Right lobe of liver (tissue), 4 donors: Measurements from ENCODE around the gene NCCRP1.

Source experiments
- POLR2A ChIP-seq: fragments of 450-650 bp; IDR thresholded peaks from one replicate; pipeline ENCODE4 v1.6.1; 2017; ENCODE audit warnings: antibody characterized with exemption, mild to moderate bottlenecking
- TF ChIP-seq, protein P1 (sequence below), 4 donors: fragments of 200-600 bp in 3 of 4; fragments of 450-650 bp in 1 of 4; IDR thresholded peaks; one replicate each; pipeline versions ENCODE4 v1.5.1 to v1.8.0; 2016 to 2022; ENCODE audit warnings: antibody characterized with exemption in 4 of 4, mild to moderate bottlenecking in 2 of 4
- donor health status: DM: no; HTN: no; CAD: no.
- donor health status: DM: no; HTN: no; CAD: no.
- donor health status: DM: no; HTN: yes; CAD: no.

DNA sequence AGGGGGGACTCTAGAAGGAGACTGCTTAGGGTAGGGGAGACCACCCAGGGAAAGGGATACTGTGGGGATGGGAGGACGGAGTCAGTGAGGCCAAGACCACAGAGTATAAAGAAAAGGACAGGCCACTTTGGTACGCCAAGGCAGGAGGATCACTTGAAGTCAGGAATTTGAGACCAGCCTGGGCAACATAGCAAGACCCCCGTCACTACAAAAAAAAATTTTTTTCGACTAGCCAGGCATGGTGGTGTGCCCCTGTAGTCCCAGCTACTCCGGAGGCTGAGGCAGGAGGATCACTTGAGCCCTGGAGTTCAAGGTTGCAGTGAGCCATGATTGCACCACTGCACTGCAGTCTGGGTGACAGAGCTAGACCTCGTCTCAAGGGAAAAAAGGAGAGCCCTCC is 41.4 kb downstream of the NCCRP1 start:
- TF ChIP-seq, protein P1, sequence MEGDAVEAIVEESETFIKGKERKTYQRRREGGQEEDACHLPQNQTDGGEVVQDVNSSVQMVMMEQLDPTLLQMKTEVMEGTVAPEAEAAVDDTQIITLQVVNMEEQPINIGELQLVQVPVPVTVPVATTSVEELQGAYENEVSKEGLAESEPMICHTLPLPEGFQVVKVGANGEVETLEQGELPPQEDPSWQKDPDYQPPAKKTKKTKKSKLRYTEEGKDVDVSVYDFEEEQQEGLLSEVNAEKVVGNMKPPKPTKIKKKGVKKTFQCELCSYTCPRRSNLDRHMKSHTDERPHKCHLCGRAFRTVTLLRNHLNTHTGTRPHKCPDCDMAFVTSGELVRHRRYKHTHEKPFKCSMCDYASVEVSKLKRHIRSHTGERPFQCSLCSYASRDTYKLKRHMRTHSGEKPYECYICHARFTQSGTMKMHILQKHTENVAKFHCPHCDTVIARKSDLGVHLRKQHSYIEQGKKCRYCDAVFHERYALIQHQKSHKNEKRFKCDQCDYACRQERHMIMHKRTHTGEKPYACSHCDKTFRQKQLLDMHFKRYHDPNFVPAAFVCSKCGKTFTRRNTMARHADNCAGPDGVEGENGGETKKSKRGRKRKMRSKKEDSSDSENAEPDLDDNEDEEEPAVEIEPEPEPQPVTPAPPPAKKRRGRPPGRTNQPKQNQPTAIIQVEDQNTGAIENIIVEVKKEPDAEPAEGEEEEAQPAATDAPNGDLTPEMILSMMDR (IDR thresholded peaks at IDR 0.05), result no peak
- TF ChIP-seq POLR2A, result no peak
